HUES64 (cell line): ENCODE results near the gene LLPH.

Source experiments
- H3K27ac ChIP-seq: 2 replicates; pipeline ENCODE4 v1.7.0; 2013; ENCODE audit warnings: low read depth, low read length, inconsistent platforms
- H3K27me3 ChIP-seq: 2 replicates; pipeline ENCODE4 v1.6.1; 2013; ENCODE audit warnings: mild to moderate bottlenecking, low read length; ENCODE audit not compliant: insufficient read depth
- H3K36me3 ChIP-seq: 2 replicates; pipeline ENCODE4 v1.6.1; 2013; ENCODE audit warnings: mild to moderate bottlenecking, low read length; ENCODE audit not compliant: insufficient read depth
- H3K4me1 ChIP-seq: 2 replicates; pipeline ENCODE4 v1.6.1; 2013; ENCODE audit warnings: mild to moderate bottlenecking, low read length, moderate library complexity; ENCODE audit not compliant: insufficient read depth
- H3K4me3 ChIP-seq: 2 replicates; pipeline ENCODE4 v1.5.1; 2013; ENCODE audit warnings: mild to moderate bottlenecking, low read length, moderate library complexity
- H3K9ac ChIP-seq: 2 replicates; pipeline ENCODE4 v1.6.1; 2013; ENCODE audit warnings: mild to moderate bottlenecking, low read depth, low read length
- H3K9me3 ChIP-seq: 2 replicates; pipeline ENCODE4 v1.6.1; 2013; ENCODE audit warnings: low read depth, low read length; ENCODE audit not compliant: insufficient read depth
- WGBS: fragments of 150-250, 120-280 bp; methylation state at CpG from one replicate; pipeline ENCODE4 v1.1.7; 2013; ENCODE audit warnings: missing lambda C conversion rate; 5-methylcytosine and 5-hydroxymethylcytosine counted together

LLPH gene

DNA sequence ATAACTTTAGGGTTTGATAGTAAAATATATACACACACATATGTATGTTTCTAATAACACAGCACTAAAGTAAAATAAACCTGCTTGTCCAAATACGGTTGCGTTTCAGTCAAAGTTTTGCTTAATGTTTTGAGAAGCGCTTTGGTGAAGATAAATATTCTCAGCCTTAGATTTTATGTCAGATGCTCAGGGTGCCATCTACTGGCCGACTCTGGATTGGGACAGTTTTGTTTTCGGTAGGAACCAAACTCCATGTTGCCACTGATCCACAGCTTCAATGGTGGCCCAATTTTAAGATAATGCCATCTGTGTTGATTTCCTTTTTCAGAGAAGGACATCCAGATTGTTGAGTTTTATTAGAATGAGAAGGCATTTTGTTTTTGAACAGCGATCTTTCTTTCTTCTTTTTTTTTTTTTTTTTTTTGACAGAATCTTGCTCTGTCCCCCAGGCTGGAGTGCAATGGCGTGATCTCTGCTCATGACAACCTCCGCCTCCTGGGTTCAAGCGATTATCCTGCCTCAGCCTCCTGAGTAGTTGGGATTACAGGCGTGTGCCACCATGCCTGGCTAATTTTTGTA is 43.1 kb downstream of the LLPH start:
- H3K9ac ChIP-seq: no peak overlapping the region
- H3K9me3 ChIP-seq: no peaks in the 10 kb centered on the region
- H3K4me1 ChIP-seq: no peaks in the 10 kb centered on the region
- no peaks in the 10 kb centered on the region for H3K27me3 ChIP-seq
- H3K27ac ChIP-seq: no peak overlapping the region
- H3K4me3 ChIP-seq: no peak overlapping the region
- H3K36me3 ChIP-seq: no peaks in the 10 kb centered on the region
- 49% methylated on average over 10 of the region's 10 CpGs for WGBS

DNA sequence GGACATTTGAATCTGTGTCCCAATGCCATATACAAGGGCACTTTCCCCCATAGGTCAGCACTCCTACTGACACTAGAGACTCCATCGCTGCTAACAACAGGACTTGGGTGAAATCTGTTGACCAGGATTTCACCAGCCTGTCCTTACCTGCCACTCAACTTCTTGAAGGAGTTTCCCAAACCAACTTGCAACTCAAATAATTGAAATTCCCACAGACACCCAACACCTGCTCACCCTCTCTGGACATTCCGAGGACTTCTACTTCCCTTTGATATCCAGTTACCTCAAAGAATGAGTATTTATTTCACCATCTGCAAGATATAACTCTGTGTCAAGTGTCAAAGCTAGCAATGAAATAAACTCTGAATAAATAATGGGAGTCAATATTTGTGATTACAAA is 44.6 kb downstream of the LLPH start:
- no peaks in the 10 kb centered on the region for H3K9me3 ChIP-seq
- H3K4me1 ChIP-seq: no peaks in the 10 kb centered on the region
- H3K27me3 ChIP-seq: no peaks in the 10 kb centered on the region
- no peaks in the 10 kb centered on the region for H3K36me3 ChIP-seq
- WGBS: 96% methylated on average over 2 of the region's 2 CpGs
- H3K9ac ChIP-seq: no peak overlapping the region
- no peak overlapping the region for H3K27ac ChIP-seq
- H3K4me3 ChIP-seq: no peak overlapping the region

DNA sequence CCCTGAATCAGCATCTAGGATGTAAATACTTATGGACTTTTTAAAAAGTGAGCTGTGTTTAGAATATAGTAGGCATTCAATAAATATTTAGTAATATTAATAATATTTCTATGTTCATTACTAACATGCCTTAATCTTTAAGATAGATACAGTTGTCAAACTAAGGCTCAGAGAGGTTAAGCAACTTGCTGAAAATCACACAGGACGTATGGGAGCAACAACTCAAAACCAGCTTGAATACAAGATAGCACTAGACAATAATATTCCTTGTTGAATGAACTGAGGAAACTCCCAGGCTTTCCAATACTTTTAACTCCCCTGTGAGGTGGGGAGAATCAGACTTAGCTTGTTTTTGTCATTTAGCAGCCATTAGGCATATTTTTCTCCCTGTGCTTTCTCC is 45.3 kb downstream of the LLPH start:
- H3K27ac ChIP-seq: no peak overlapping the region
- WGBS: 92% methylated on average over 1 of the region's 1 CpG

DNA sequence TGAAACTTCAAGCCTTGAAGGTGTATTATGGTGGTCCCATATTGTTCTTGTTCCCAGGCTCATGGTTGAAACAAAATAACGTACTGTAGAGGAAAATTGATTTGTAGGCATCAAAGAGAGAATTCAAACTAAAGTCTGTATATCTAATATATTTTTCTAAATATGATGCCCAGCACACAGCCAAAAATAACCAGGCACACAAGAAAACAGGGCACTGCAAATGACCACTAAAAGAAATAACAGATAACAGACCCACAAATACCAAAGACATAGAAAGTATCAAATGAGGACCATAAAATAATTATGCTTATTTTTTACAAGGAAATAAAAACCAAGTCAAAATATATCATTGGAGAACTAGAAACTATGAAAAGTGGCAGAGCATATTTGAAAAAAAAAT is 46.8 kb downstream of the LLPH start:
- H3K9me3 ChIP-seq: no peaks in the 10 kb centered on the region
- WGBS: 100% methylated on average over 1 of the region's 1 CpG
- H3K36me3 ChIP-seq: no peaks in the 10 kb centered on the region
- H3K27ac ChIP-seq: no peak overlapping the region
- no peak overlapping the region for H3K9ac ChIP-seq
- H3K4me1 ChIP-seq: no peaks in the 10 kb centered on the region
- H3K27me3 ChIP-seq: no peaks in the 10 kb centered on the region
- H3K4me3 ChIP-seq: no peak overlapping the region

More for the DNA sequence above, 45.3 kb downstream of the LLPH start:
- Histone ChIP-seq H3K36me3 (no peaks in the 10 kb centered on the region), H3K4me3 (no peak overlapping the region), H3K27me3 (no peaks in the 10 kb centered on the region), H3K9me3 (no peaks in the 10 kb centered on the region), H3K9ac (no peak overlapping the region), H3K4me1 (no peaks in the 10 kb centered on the region)

DNA sequence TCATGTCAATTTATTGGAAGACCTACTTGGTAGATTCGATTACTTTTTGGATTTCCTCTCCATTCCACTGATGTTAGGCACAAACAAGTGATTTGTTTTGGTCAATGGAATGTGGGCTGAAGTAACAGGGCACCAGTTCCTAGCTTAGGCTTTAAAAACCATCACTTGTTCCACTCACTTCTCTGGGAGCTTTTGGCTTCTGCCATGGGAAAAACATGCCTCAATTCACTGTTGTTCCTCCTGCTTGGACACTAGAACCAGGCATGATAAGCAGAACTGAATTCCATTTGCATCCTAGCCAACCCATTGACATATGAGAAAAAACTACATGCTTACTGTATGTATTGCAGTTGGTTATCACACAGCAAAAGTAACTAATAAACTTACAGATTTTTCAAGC is 47.8 kb downstream of the LLPH start:
- Histone ChIP-seq H3K27me3 (no peaks in the 10 kb centered on the region), H3K9me3 (no peaks in the 10 kb centered on the region), H3K4me3 (no peak overlapping the region), H3K9ac (no peak overlapping the region), H3K4me1 (no peaks in the 10 kb centered on the region), H3K27ac (no peak overlapping the region), H3K36me3 (no peaks in the 10 kb centered on the region)
- 100% methylated on average over 1 of the region's 1 CpG for WGBS

DNA sequence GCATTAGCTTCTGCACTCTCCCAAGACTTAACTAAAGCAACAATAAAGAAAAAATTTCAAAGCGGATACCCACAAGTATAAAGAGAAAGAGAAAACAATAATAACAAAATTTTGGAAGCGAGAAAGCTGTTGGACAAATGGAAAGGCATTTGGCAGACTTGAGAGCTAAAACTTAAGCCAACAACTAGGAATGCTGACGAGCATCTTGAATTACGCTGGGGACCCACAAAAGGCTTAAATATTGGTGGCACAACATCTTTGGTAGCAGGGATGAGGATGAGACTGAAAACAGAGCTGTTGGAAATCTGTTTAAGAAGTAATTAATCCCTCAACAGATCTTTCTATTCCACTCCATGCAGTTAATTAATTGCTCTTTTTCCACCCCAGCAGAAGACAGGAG is 49.8 kb downstream of the LLPH start:
- H3K9me3 ChIP-seq: no peaks in the 10 kb centered on the region
- no peaks in the 10 kb centered on the region for H3K36me3 ChIP-seq
- no peak overlapping the region for H3K9ac ChIP-seq
- no peaks in the 10 kb centered on the region for H3K27me3 ChIP-seq
- no peak overlapping the region for H3K27ac ChIP-seq
- H3K4me3 ChIP-seq: no peak overlapping the region
- 94% methylated on average over 3 of the region's 4 CpGs for WGBS
- H3K4me1 ChIP-seq: no peaks in the 10 kb centered on the region; the same call in 1 of the 2 replicates

DNA sequence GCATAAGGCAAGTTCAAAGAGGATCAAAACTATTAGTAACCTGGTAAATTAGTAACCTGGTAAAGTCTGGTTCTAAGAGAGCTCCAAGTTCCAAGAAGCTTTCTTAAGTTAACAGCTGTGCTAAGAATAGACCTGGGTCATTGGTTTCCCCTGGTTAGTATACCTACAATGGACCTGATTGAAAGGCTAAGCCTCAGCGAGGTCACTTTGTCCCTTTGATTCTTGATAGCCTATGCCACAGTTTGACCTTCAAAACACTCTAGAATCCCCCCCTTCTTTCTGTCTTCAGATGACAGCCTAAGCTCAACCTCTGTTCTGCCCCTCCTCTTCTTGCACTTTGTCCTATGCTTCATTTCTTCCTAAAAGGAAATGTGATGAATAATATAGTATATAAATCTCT is 53.0 kb downstream of the LLPH start:
- no peaks in the 10 kb centered on the region; the same call in 1 of the 2 replicates for H3K4me1 ChIP-seq
- no peak overlapping the region for H3K27ac ChIP-seq
- no peaks in the 10 kb centered on the region for H3K9me3 ChIP-seq
- H3K9ac ChIP-seq: no peak overlapping the region
- H3K27me3 ChIP-seq: no peaks in the 10 kb centered on the region
- WGBS: 96% methylated on average over 1 of the region's 1 CpG
- H3K4me3 ChIP-seq: no peak overlapping the region
- no peaks in the 10 kb centered on the region for H3K36me3 ChIP-seq

DNA sequence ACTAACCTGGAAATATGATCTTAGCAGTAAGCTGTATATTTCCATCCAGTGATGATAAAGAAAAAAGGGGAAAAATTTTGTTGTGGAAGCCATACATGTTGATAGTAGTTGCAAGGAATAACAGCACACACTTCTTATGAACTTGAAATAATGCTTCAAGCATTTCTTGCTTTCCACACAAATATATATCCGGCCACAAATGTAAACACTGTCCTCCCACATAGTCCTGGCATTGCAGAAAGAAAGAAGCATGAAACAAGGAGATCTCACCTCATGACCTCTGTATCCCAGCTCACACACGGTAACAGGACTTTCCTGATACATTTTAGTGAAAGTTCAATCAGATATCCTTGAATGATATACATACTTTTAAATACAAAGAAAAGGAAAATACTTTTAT is 56.0 kb downstream of the LLPH start:
- Histone ChIP-seq H3K36me3 (no peaks in the 10 kb centered on the region), H3K4me1 (no peaks in the 10 kb centered on the region; the same call in 1 of the 2 replicates), H3K27ac (no peak overlapping the region), H3K27me3 (no peaks in the 10 kb centered on the region), H3K9ac (no peak overlapping the region), H3K9me3 (no peaks in the 10 kb centered on the region), H3K4me3 (no peak overlapping the region)
- WGBS: 88% methylated on average over 1 of the region's 2 CpGs

DNA sequence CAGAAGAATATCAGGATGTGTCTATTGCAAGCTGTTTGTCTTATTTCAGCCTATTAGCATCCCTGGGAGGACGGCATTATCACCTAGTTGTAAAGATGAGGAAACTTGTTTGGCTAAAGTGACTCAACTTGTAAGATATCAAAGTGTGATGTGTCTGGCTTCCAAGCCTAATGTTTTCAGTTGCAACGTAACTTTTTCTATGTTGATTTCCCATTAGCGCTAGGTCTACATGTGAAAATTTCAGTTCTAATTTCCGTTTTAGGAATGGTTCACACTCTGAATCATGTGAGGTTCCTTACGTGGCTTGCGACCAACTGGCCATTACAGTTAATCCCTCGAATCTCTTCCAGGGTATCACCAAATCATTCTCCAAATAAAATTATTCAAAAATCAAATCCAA is 58.0 kb downstream of the LLPH start:
- no peak overlapping the region for H3K4me3 ChIP-seq
- H3K4me1 ChIP-seq: no peaks in the 10 kb centered on the region; the same call in 1 of the 2 replicates
- H3K27ac ChIP-seq: no peak overlapping the region
- no peaks in the 10 kb centered on the region for H3K9me3 ChIP-seq
- H3K27me3 ChIP-seq: no peaks in the 10 kb centered on the region
- no peaks in the 10 kb centered on the region for H3K36me3 ChIP-seq
- WGBS: 93% methylated on average over 7 of the region's 7 CpGs
- no peak overlapping the region for H3K9ac ChIP-seq

DNA sequence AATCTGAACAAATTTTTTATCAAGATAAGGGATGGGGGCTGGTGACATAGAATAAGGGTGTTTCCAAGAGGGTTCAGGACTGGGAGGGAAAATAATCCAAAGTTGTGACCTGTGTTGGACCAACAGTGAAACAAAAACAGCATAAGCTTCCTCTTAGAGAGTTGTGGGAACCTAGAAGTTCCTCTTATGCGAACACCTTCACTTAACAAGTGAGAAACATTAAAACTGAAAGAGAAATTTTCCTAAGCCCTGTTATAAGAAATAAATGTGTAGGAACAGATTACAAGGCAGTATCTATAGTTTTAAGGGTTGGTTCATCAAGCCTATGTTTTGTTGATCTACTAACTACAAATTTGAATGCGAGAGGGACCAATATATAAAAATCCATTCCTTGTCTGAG is 58.4 kb downstream of the LLPH start:
- Histone ChIP-seq H3K4me1 (no peaks in the 10 kb centered on the region; the same call in 1 of the 2 replicates), H3K9me3 (no peaks in the 10 kb centered on the region), H3K27me3 (no peaks in the 10 kb centered on the region), H3K27ac (no peak overlapping the region), H3K9ac (no peak overlapping the region), H3K4me3 (no peak overlapping the region), H3K36me3 (no peaks in the 10 kb centered on the region)
- 100% methylated on average over 1 of the region's 2 CpGs for WGBS

DNA sequence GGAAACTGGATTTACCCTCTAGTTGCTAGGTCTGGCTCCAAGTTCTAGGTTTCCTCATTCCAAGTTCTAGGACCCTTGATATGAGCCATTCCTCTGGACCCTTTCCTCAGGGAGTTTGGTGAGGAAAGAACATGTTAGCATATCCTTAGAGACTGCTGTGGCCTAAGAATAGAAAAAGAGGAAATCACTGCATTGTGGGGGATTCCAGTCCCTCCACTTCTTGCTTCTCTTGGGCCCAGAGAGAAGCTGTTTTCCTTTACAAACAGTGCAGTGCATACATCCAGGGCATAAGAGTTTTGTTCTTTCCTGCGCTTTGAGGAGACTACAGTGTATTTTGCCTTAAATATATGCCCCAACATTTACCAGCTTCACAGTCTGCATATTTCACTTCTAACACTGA is 59.0 kb downstream of the LLPH start:
- no peak overlapping the region for H3K4me3 ChIP-seq
- WGBS: 95% methylated on average over 1 of the region's 1 CpG
- H3K9ac ChIP-seq: no peak overlapping the region
- no peaks in the 10 kb centered on the region for H3K36me3 ChIP-seq
- H3K4me1 ChIP-seq: no peaks in the 10 kb centered on the region; the same call in 1 of the 2 replicates
- H3K9me3 ChIP-seq: no peaks in the 10 kb centered on the region
- H3K27me3 ChIP-seq: no peaks in the 10 kb centered on the region
- no peak overlapping the region for H3K27ac ChIP-seq
